ENCODE measurements around the gene DHCR24.

The DHCR24 gene

GRCh38 chr1:54833121-54833520 lies 53.9 kb downstream of the DHCR24 start:
- H3K36me3 ChIP-seq (replicated peaks in 1 of 2; ENCODE audit: control insufficient read depth in 2 of 2, insufficient read depth in 2 of 2, low read length in 2 of 2) = no peaks in the 10 kb centered on the region
- H2BK5ac ChIP-seq (ENCODE audit: low read length) = no peak overlapping the region
- DNase-seq (ENCODE audit: low spot score) = no peak
- H2BK12ac ChIP-seq (ENCODE audit: low read length) = no peak overlapping the region
- no peak overlapping the region for H4K8ac ChIP-seq (ENCODE audit: low read depth, low read length)
- no peak overlapping the region for H2AK5ac ChIP-seq (ENCODE audit: low read depth, low read length)
- H3K79me1 ChIP-seq (ENCODE audit: low read depth, low read length) = peaks cover 2% of the 10 kb centered on the region
- H3K27me3 ChIP-seq (ENCODE audit: control insufficient read depth in 3 of 3, insufficient read depth in 3 of 3, low read depth in 1 of 3, low read length in 3 of 3) = peaks cover 0 to 4% (median 0%) of the 10 kb centered on the region in 3 experiments
- H2AFZ ChIP-seq (ENCODE audit: low read length) = no peak overlapping the region
- no peak overlapping the region for H2BK15ac ChIP-seq (ENCODE audit: low read length)
- no peak overlapping the region for H2BK120ac ChIP-seq (ENCODE audit: low read depth, low read length)
- H3K9ac ChIP-seq (ENCODE audit: low read depth, low read length, poor library complexity) = no peak overlapping the region
- H3K27ac ChIP-seq (replicated peaks; ENCODE audit: low read length) = no peak overlapping the region
- no peak overlapping the region for H4K91ac ChIP-seq (ENCODE audit: low read depth, low read length, poor library complexity)
- peaks cover 2 to 5% of the 10 kb centered on the region in 2 donors for H3K9me3 ChIP-seq (replicated peaks in 1 of 2; ENCODE audit: control insufficient read depth in 2 of 2, insufficient read depth in 1 of 2, low read depth in 1 of 2, low read length in 2 of 2)
- no peak overlapping the region for H3K4ac ChIP-seq (ENCODE audit: low read length)
- H3K14ac ChIP-seq (ENCODE audit: low read length) = no peak overlapping the region
- H3K4me3 ChIP-seq (ENCODE audit: low read length in 2 of 2) = peak overlapping the region in 1 of 2 donors; percentile 15
- no peaks in the 10 kb centered on the region for H3K4me1 ChIP-seq (ENCODE audit: control insufficient read depth in 2 of 2, insufficient read depth in 1 of 2, low read depth in 1 of 2, low read length in 2 of 2)
- H3K18ac ChIP-seq (ENCODE audit: low read length) = no peak overlapping the region
- WGBS, 2 donors (ENCODE audit: extremely low coverage in 2 of 2, insufficient read length in 2 of 2, insufficient replicate concordance in 1 of 2) = no CpG with 5 or more reads among the region's 9 CpGs
- no peak overlapping the region for H3K23ac ChIP-seq (ENCODE audit: low read depth, low read length, poor library complexity)
- no peak overlapping the region for H3K4me2 ChIP-seq (ENCODE audit: insufficient read depth, low read length, poor library complexity, severe bottlenecking)

DNA sequence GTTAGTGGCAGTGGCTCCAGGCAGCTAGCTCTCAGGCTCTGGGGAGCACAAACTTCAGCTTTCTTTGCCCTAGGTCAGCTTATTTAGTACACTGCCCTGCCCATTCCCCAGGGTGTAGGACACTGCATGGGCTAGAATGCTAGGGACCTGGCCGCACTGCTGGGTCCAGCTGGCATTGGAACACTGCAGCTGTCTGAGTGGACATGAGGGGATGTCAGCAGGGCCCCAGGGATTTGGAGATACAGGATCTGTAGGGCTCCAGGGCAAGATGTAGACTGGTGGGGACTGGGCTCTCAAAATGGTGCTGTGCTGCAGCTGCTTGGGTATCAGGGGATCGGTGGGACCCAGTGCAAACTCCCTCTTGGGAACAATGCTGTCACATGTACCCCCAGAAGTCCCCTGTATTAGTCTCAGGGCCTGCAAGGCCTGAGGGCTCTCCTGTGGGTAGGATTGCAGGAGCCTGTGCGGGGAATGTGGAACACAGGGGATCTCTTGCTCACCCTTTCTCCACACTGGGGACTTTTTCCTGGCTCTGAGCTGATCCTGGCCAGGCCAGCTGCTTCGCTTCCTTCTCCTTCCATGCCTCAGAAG lies 60.7 kb downstream of the DHCR24 start:
- no peak overlapping the region for H2BK5ac ChIP-seq (ENCODE audit: low read length)
- no peak overlapping the region for H3K4me3 ChIP-seq (ENCODE audit: low read length in 2 of 2)
- no CpG with 5 or more reads among the region's 4 CpGs for WGBS, 2 donors (ENCODE audit: extremely low coverage in 2 of 2, insufficient read length in 2 of 2, insufficient replicate concordance in 1 of 2)
- H3K27me3 ChIP-seq (ENCODE audit: control insufficient read depth in 3 of 3, insufficient read depth in 3 of 3, low read depth in 1 of 3, low read length in 3 of 3) = no peaks in the 10 kb centered on the region
- no peak overlapping the region for H2BK120ac ChIP-seq (ENCODE audit: low read depth, low read length)
- H2AK5ac ChIP-seq (ENCODE audit: low read depth, low read length) = no peak overlapping the region
- no peak overlapping the region for H3K9ac ChIP-seq (ENCODE audit: low read depth, low read length, poor library complexity)
- no peak overlapping the region for H3K27ac ChIP-seq (replicated peaks; ENCODE audit: low read length)
- H3K23ac ChIP-seq (ENCODE audit: low read depth, low read length, poor library complexity) = no peak overlapping the region
- no peak for DNase-seq (ENCODE audit: low spot score)
- no peak overlapping the region for H3K18ac ChIP-seq (ENCODE audit: low read length)
- no peak overlapping the region for H3K14ac ChIP-seq (ENCODE audit: low read length)
- H2BK12ac ChIP-seq (ENCODE audit: low read length) = no peak overlapping the region
- H3K36me3 ChIP-seq (replicated peaks in 1 of 2; ENCODE audit: control insufficient read depth in 2 of 2, insufficient read depth in 2 of 2, low read length in 2 of 2) = no peaks in the 10 kb centered on the region
- H3K79me1 ChIP-seq (ENCODE audit: low read depth, low read length) = no peaks in the 10 kb centered on the region
- no peaks in the 10 kb centered on the region for H3K4me1 ChIP-seq (ENCODE audit: control insufficient read depth in 2 of 2, insufficient read depth in 1 of 2, low read depth in 1 of 2, low read length in 2 of 2)
- H3K9me3 ChIP-seq (replicated peaks in 1 of 2; ENCODE audit: control insufficient read depth in 2 of 2, insufficient read depth in 1 of 2, low read depth in 1 of 2, low read length in 2 of 2) = peaks cover 0 to 2% of the 10 kb centered on the region in 2 donors
- H2BK15ac ChIP-seq (ENCODE audit: low read length) = no peak overlapping the region
- no peak overlapping the region for H3K4ac ChIP-seq (ENCODE audit: low read length)
- H4K8ac ChIP-seq (ENCODE audit: low read depth, low read length) = no peak overlapping the region
- no peak overlapping the region for H3K4me2 ChIP-seq (ENCODE audit: insufficient read depth, low read length, poor library complexity, severe bottlenecking)
- H2AFZ ChIP-seq (ENCODE audit: low read length) = no peak overlapping the region
- H4K91ac ChIP-seq (ENCODE audit: low read depth, low read length, poor library complexity) = no peak overlapping the region

DNA sequence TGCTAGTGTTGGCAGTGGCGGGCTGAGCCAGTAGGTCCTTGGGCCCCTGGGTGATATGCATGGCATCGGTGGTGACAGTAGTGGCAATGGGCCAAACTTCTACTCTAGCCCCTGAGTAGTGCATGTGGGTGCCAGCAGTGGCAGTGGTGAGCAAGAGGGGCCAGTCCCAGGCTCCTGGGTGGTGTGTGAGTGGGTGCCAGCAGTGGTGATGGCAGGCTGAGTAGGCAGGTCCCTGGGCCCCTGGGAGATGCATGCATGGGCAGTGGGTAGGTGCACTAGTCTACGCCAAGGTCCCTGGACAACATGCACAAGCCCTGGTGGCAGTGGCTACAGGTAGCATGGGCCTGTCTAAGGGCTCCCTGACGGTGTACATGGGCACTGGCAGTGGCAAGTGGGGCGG lies 61.3 kb downstream of the DHCR24 start:
- no peaks in the 10 kb centered on the region for H3K79me1 ChIP-seq (ENCODE audit: low read depth, low read length)
- no peak overlapping the region for H2BK120ac ChIP-seq (ENCODE audit: low read depth, low read length)
- DNase-seq (ENCODE audit: low spot score) = no peak
- no peak overlapping the region for H2BK15ac ChIP-seq (ENCODE audit: low read length)
- H2AFZ ChIP-seq (ENCODE audit: low read length) = no peak overlapping the region
- no peak overlapping the region for H2BK12ac ChIP-seq (ENCODE audit: low read length)
- no peak overlapping the region for H3K4me3 ChIP-seq (ENCODE audit: low read length in 2 of 2)
- H3K23ac ChIP-seq (ENCODE audit: low read depth, low read length, poor library complexity) = no peak overlapping the region
- H4K8ac ChIP-seq (ENCODE audit: low read depth, low read length) = no peak overlapping the region
- no peak overlapping the region for H3K27ac ChIP-seq (replicated peaks; ENCODE audit: low read length)
- H3K4ac ChIP-seq (ENCODE audit: low read length) = no peak overlapping the region
- H3K9me3 ChIP-seq (replicated peaks in 1 of 2; ENCODE audit: control insufficient read depth in 2 of 2, insufficient read depth in 1 of 2, low read depth in 1 of 2, low read length in 2 of 2) = peaks cover 0 to 2% of the 10 kb centered on the region in 2 donors
- no peak overlapping the region for H2AK5ac ChIP-seq (ENCODE audit: low read depth, low read length)
- H3K27me3 ChIP-seq (ENCODE audit: control insufficient read depth in 3 of 3, insufficient read depth in 3 of 3, low read depth in 1 of 3, low read length in 3 of 3) = no peaks in the 10 kb centered on the region
- H3K14ac ChIP-seq (ENCODE audit: low read length) = no peak overlapping the region
- no peaks in the 10 kb centered on the region for H3K4me1 ChIP-seq (ENCODE audit: control insufficient read depth in 2 of 2, insufficient read depth in 1 of 2, low read depth in 1 of 2, low read length in 2 of 2)
- no peak overlapping the region for H4K91ac ChIP-seq (ENCODE audit: low read depth, low read length, poor library complexity)
- no peaks in the 10 kb centered on the region for H3K36me3 ChIP-seq (replicated peaks in 1 of 2; ENCODE audit: control insufficient read depth in 2 of 2, insufficient read depth in 2 of 2, low read length in 2 of 2)
- H3K4me2 ChIP-seq (ENCODE audit: insufficient read depth, low read length, poor library complexity, severe bottlenecking) = no peak overlapping the region
- WGBS, 2 donors (ENCODE audit: extremely low coverage in 2 of 2, insufficient read length in 2 of 2, insufficient replicate concordance in 1 of 2) = no CpG with 5 or more reads among the region's 5 CpGs
- no peak overlapping the region for H3K9ac ChIP-seq (ENCODE audit: low read depth, low read length, poor library complexity)
- H3K18ac ChIP-seq (ENCODE audit: low read length) = no peak overlapping the region
- H2BK5ac ChIP-seq (ENCODE audit: low read length) = no peak overlapping the region

DNA sequence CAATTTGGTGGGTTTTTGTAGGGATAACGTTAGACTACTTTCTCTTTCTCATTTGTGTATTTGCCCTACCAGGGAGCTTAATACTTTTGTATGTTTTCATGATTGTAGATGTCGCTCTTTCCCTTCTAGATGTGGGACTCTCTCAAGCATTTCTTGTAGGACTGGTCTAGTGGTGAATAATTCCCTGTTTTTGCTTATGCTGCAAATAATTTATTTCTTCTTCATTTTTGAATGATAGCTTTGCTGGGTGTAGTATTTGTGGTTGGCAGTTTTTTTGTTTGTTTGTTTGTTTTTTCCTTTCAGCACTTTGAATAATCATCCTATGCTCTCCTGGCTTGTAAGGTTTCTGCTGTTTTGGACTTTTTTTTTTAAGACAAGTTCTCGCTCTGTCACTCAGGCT lies 63.3 kb downstream of the DHCR24 start:
- H4K8ac ChIP-seq (ENCODE audit: low read depth, low read length) = no peak overlapping the region
- no peaks in the 10 kb centered on the region for H3K79me1 ChIP-seq (ENCODE audit: low read depth, low read length)
- H3K4ac ChIP-seq (ENCODE audit: low read length) = no peak overlapping the region
- no peaks in the 10 kb centered on the region for H3K36me3 ChIP-seq (replicated peaks in 1 of 2; ENCODE audit: control insufficient read depth in 2 of 2, insufficient read depth in 2 of 2, low read length in 2 of 2)
- H3K4me2 ChIP-seq (ENCODE audit: insufficient read depth, low read length, poor library complexity, severe bottlenecking) = no peak overlapping the region
- DNase-seq (ENCODE audit: low spot score) = no peak
- no peaks in the 10 kb centered on the region for H3K9me3 ChIP-seq (replicated peaks in 1 of 2; ENCODE audit: control insufficient read depth in 2 of 2, insufficient read depth in 1 of 2, low read depth in 1 of 2, low read length in 2 of 2)
- no CpG with 5 or more reads among the region's 3 CpGs for WGBS, 2 donors (ENCODE audit: extremely low coverage in 2 of 2, insufficient read length in 2 of 2, insufficient replicate concordance in 1 of 2)
- no peak overlapping the region for H3K4me3 ChIP-seq (ENCODE audit: low read length in 2 of 2)
- H2BK12ac ChIP-seq (ENCODE audit: low read length) = no peak overlapping the region
- no peak overlapping the region for H2BK15ac ChIP-seq (ENCODE audit: low read length)
- H3K27me3 ChIP-seq (ENCODE audit: control insufficient read depth in 3 of 3, insufficient read depth in 3 of 3, low read depth in 1 of 3, low read length in 3 of 3) = no peaks in the 10 kb centered on the region
- no peak overlapping the region for H3K27ac ChIP-seq (replicated peaks; ENCODE audit: low read length)
- H3K9ac ChIP-seq (ENCODE audit: low read depth, low read length, poor library complexity) = no peak overlapping the region
- no peak overlapping the region for H2AK5ac ChIP-seq (ENCODE audit: low read depth, low read length)
- H4K91ac ChIP-seq (ENCODE audit: low read depth, low read length, poor library complexity) = no peak overlapping the region
- no peak overlapping the region for H2AFZ ChIP-seq (ENCODE audit: low read length)
- no peak overlapping the region for H3K23ac ChIP-seq (ENCODE audit: low read depth, low read length, poor library complexity)
- no peak overlapping the region for H3K18ac ChIP-seq (ENCODE audit: low read length)
- H3K14ac ChIP-seq (ENCODE audit: low read length) = no peak overlapping the region
- no peak overlapping the region for H2BK120ac ChIP-seq (ENCODE audit: low read depth, low read length)
- H3K4me1 ChIP-seq (ENCODE audit: control insufficient read depth in 2 of 2, insufficient read depth in 1 of 2, low read depth in 1 of 2, low read length in 2 of 2) = no peaks in the 10 kb centered on the region
- H2BK5ac ChIP-seq (ENCODE audit: low read length) = no peak overlapping the region

Data from neuronal stem cell (in vitro differentiated cells).